Activated gamma-delta T cell (primary cell): ENCODE data around the gene C1orf146.
"Not testable (repeated sequence)": the region's sequence is repeated elsewhere in the genome, so short reads cannot be mapped to it uniquely, and the experiment has no call there.

Source experiments
- DNase-seq: peaks from one replicate; lab custom pipeline; 2025; lab: John Stamatoyannopoulos, UW
- total RNA-seq, 2 donors: gene quantifications; one replicate each; lab custom pipeline; 2026; lab: John Stamatoyannopoulos, UW

The C1orf146 gene, protein sequence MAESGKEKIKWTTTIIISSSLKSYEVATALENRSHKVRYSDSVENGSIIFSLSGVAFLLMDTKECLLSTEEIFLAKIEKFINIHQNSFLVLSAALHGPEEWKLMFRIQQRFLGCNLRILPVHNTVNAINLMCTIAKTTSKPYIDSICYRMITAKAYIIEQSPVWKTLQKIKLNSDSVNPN
- 0 reads per million in 2 donors for total RNA-seq

GRCh38 chr1:92217721-92218120 is at the start of gene C1orf146:
Gene C1orf146 (plus strand): TSS chr1:92217915. CDS start chr1:92231421, 13,506 bp downstream.
- DNase-seq, result no peak

DNA sequence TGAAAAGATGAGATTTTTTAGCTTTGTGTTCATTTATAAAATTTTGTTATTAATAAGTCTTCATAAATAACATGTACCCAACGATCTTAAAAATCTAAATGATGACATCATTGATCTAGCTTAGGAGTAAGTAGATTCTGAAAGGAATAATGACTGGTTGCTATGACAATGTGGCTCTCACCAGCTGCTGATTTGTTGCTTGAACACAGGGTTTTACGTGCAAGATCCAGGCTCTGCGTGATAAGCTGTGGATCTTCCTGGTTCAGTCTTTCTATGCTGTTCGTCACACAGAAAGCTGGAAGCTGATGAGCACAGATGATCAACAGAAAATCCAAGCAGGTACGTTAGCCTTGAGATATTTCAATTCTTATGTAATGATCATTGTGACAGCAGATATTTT is 49.1 kb upstream of the C1orf146 start:
- no peak for DNase-seq

GRCh38 chr1:92169214-92170005 is 48.3 kb upstream of the C1orf146 start:
- DNase-seq, result no peak

- DNase-seq, result no peak
Measured at GRCh38 chr1:92184632-92185031, 33.1 kb upstream of the C1orf146 start.

GRCh38 chr1:92186081-92186480 is 31.6 kb upstream of the C1orf146 start:
- no peak for DNase-seq

DNA sequence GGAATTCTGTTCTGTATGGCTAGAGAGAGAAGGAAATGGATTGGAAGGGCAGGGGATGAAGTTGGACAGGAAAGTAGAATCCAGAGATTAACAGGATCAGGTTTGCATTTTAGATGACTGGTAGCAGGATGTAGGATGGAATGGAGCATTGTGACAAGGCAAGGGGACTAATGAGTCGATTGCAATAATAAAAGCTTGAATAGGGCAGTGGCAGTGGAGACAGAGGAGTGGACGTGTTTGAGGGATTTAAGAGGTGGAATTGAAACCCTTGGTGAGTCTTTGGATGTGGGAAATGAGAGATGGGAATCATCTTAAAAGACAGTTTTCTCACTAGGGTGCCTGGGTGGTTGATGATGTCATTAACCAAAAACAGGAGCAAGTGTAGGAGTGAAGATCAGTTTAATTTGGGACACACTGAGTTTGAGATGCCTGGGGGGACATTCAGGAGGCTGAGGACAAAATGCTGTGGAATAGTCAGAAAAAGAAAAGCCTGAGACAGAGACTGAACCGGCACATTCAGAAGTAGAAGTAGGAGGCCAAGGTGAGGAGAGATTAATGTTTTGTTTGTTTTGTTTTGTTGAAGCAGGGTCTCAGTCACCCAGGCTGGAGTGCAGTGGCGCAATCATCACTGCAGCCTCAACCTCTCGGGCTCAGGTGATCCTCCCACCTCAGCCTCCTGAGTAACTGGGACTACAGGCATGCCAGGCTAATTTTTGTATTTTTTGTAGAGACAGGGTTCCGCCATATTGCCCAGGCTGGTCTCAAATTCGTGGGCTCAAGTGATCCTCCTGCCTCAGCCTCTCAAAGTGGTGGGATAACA is 29.1 kb upstream of the C1orf146 start:
- no peak for DNase-seq

DNA sequence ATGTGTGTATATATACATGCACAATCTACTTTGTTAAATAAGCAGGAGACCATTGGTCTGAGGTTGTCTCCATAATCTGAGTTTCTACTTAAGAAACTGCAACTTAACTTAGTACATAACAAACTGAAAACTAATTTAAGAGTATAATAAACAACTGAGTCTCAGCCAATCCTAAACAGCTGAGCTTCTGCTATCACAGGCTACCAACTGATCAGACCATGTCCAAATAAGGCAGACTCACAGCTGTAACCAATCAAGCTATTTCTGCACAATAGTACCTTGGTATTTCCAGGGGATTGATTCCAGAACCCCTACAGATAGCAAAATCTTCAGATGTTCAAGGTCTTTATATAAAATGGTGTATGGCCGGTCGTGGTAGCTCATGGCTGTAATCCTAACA is 26.0 kb upstream of the C1orf146 start:
- DNase-seq, result no peak

DNA sequence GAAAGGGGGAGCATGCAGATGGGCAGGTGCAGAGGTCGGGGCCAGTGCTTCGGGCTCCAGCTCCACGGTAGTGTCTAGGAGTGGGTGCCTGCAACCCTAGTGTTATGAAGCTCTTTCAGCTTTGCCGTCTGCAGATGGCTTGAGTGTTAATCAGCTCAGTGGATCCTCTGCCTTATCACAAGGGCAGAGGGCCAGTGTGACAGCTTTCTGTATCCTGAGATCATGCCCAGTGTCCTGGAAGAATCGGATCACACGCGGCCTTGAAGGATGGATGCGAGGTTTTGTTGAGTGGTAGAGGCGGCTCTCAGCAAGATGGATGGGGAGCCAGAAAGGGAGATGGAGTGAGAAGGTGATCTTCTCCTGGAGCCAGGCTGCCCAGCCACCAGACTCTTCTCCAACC is 25.5 kb upstream of the C1orf146 start:
- DNase-seq, result no peak

DNA sequence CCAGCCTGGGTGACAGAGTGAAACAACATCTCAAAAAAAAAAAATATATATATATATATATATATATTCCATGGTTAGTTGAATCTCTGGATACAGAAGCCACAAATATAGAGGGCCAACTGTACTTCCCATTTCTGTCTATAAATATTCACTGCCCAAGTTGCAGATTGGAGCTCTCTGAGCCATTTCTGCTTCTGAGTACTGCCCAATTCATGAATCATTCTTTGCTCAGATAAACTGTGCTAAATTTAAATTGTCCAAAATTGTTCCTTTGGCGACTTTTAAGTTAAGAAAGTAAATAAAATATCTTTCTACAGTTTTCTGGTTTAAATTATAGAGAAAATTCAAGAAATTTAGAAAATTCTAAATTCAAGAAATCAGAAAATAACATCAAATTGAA is 23.2 kb upstream of the C1orf146 start:
- DNase-seq, result no peak

- DNase-seq, result no peak
Measured at GRCh38 chr1:92201973-92202372, 15.7 kb upstream of the C1orf146 start.

- DNase-seq, result no peak
Measured at GRCh38 chr1:92203105-92203504, 14.6 kb upstream of the C1orf146 start.

GRCh38 chr1:92210701-92211100 is 7.0 kb upstream of the C1orf146 start:
- no peak for DNase-seq

- no peak for DNase-seq
Measured at GRCh38 chr1:92211166-92211565, 6.5 kb upstream of the C1orf146 start.

DNA sequence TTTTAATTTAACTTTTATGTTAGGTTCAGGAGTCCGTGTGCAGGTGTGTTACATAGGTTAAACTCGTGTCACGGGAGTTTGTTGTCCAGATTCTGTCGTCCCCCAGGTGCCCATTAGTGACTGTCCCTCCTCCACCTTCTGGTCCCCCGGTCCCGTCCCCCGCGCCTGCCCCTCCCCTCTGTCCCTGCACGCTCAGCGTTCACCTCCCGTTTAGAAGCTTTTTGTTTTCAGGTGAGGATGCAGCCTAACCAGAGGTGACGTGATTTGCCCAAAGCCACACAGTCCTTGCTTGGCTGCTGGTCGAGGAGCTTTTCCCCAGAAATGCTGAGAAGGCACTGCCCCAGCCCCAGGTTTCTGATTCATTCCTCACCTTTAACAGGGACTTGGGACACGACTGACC is 844 bp downstream of the C1orf146 start:
- no peak for DNase-seq

DNA sequence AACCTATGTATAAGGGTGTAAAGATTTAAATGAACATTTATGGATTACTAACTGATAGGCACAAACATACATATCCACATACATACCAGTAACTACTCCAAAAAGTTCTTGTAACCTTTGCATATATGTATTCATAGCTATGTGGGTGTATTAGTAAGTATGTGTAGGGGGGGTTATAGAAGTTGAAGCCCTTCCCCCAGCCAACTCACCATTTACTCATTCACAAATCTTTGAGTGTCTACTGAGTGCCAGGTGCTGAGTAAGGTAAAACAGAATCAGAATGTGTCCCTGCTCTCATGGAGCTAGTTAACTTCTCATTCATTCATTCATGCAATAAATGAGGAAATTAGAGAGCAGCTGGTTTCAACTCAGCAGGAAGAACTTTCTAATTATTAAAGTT is 1.3 kb downstream of the C1orf146 start:
- no peak for DNase-seq

DNA sequence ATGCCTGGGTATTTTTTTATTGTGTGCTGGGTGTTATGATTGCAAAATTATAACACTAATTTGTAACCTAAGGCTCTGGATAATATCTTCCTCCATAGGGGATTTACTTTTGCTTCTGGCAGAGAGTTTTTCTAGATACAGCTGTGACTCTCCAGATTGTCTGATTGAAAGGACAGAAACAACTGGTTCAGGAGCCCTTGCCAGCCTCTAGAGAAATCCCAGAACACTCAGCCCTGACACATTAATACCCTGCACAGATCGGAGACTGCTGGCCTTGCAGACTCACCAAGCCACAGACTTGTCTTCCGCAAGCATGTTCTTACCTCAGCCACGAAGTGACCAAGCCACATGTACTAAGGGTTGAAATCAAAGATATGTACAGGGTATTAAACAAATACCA is 10.7 kb downstream of the C1orf146 start:
- DNase-seq, result no peak

- no peak for DNase-seq
Measured at GRCh38 chr1:92230736-92231135, 13.0 kb downstream of the C1orf146 start.

DNA sequence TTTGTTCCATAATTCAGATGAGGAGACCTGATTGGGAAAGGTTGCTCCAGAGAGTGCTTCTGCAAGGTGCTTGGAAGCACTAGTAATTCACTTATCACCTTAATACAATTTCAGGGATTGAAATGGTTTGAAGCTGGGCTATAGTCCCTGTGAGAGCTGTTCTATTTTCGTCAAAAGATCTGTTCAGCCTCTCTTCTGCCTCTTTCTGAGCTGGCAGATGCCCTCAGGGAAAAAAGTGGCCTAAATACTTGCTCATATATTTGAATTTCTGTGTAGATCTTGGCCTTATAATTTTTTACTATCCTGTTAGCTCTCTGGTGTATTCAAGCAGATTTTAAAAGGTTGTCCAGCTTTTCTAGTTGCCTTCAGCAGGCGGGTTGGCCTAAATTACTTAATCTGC is 22.3 kb downstream of the C1orf146 start:
- no peak for DNase-seq

DNA sequence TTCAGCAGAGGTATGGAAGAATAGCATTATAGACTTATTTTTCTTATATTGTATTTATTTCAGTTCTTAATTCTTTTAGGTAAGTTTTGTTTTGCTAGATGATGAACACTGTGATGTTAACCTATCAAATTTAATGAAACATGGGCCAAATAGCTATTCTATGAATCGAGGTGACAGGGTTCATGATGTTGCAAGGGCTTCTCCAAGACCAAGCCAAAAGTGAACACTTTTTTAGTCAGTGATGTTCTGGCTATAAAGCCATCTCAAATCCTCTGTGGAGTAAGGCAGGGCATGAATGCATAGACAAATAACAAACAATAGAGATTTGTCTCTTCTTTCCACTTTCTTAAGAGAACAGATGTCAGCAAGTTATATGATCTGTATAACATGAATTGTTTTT is 26.7 kb downstream of the C1orf146 start:
- no peak for DNase-seq

DNA sequence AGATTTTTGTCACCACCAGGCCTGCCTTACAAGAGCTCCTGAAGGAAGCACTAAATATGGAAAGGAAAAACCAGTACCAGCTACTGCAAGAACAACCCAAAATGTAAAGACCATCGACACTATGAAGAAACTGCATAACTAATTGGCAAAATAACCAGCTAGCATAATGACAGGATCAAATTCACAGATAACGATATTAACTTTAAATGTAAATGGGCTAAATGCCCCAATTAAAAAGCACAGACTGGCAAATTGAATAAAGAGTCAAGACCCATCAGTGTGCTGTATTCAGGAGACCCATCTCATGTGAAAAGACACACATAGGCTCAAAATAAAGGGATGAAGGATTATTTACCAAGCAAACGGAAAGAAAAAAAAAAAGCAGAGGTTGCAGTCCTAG is 37.0 kb downstream of the C1orf146 start:
- DNase-seq, result not testable (repeated sequence)

GRCh38 chr1:92259350-92259749 is 41.6 kb downstream of the C1orf146 start:
- DNase-seq, result no peak

DNA sequence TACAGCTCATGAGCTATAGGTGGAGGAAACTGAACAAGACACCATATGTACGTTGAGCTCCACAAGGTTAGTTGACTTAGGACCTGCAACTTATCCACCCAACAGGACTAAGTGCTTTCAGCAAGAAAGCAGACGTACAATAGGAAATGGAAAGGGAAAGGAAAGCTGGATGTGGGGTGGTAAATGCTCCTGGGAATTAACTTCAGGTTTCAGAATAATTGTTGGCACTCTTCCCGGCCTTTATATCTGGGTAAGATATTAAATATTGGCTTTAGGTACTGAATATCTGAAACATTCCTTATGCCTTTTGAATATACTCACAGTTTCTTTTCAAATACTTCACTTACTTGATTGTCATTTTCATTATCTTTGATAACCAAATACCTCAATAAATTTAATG is 44.8 kb downstream of the C1orf146 start:
- no peak for DNase-seq

GRCh38 chr1:92273039-92273438 is 55.3 kb downstream of the C1orf146 start:
- no peak for DNase-seq
